Astrocyte (in vitro differentiated cells and primary cell): Measurements from ENCODE around the gene PSMC3IP. TPM values are rescaled to one million over a fixed set of nuclear protein-coding genes. Genes with fewer than 3 reads are reported as not detected.
"Not testable (repeated sequence)": the region's sequence is repeated elsewhere in the genome, so short reads cannot be mapped to it uniquely, and the experiment has no call there.

Experiments used
- DNase-seq: peaks from one replicate; pipeline ENCODE4 v3.0.0-alpha.2; 2010; ENCODE audit warnings: low read depth
- FAIRE-seq: peaks from 2 replicates; lab custom pipeline; 2011; peaks lifted over from hg19 to GRCh38; lab: Jason Lieb, UNC
- H2AFZ ChIP-seq: 2 replicates; pipeline ENCODE4 v1.6.0; 2012; ENCODE audit warnings: low read depth, low read length, inconsistent platforms
- H3K27ac ChIP-seq: 2 replicates; pipeline ENCODE4 v1.5.1; 2011; ENCODE audit warnings: low read depth, low read length, inconsistent platforms
- H3K27me3 ChIP-seq: 2 replicates; pipeline ENCODE4 v1.6.0; 2011; ENCODE audit warnings: low read length, inconsistent platforms; ENCODE audit not compliant: insufficient read depth
- H3K36me3 ChIP-seq: 2 replicates; pipeline ENCODE4 v1.5.1; 2011; ENCODE audit warnings: low read length, inconsistent platforms; ENCODE audit not compliant: insufficient read depth
- H3K4me1 ChIP-seq: 2 replicates; pipeline ENCODE4 v1.5.1; 2011; ENCODE audit warnings: low read length, inconsistent platforms; ENCODE audit not compliant: insufficient read depth
- H3K4me2 ChIP-seq: 2 replicates; pipeline ENCODE4 v1.6.0; 2012; ENCODE audit warnings: low read length, inconsistent platforms
- H3K4me3 ChIP-seq: 2 replicates; pipeline ENCODE4 v1.5.1; 2011; ENCODE audit warnings: low read depth, mild to moderate bottlenecking, low read length, inconsistent platforms; ENCODE audit not compliant: insufficient read depth
- H3K79me2 ChIP-seq: 2 replicates; pipeline ENCODE4 v1.6.0; 2012; ENCODE audit warnings: mild to moderate bottlenecking, low read length, inconsistent platforms; ENCODE audit not compliant: insufficient read depth
- H3K9ac ChIP-seq: 2 replicates; pipeline ENCODE4 v1.6.0; 2012; ENCODE audit warnings: mild to moderate bottlenecking, low read length, inconsistent platforms
- H3K9me3 ChIP-seq: 2 replicates; pipeline ENCODE4 v1.5.1; 2012; ENCODE audit warnings: low read depth, mild to moderate bottlenecking, low read length, inconsistent platforms; ENCODE audit not compliant: insufficient read depth
- H4K20me1 ChIP-seq: 2 replicates; pipeline ENCODE4 v1.6.0; 2012; ENCODE audit warnings: low read length, inconsistent platforms; ENCODE audit not compliant: insufficient read depth
- H3K27ac Mint-ChIP-seq: one replicate; pipeline ENCODE4 v1.8.0; 2021; ENCODE audit warnings: mild to moderate bottlenecking, mixed read lengths; ENCODE audit not compliant: unreplicated experiment
- H3K27me3 Mint-ChIP-seq: one replicate; pipeline ENCODE4 v1.8.0; 2021; ENCODE audit warnings: low read depth, mixed read lengths; ENCODE audit not compliant: unreplicated experiment
- H3K36me3 Mint-ChIP-seq: one replicate; pipeline ENCODE4 v1.8.0; 2021; ENCODE audit warnings: low read depth, mixed read lengths; ENCODE audit not compliant: unreplicated experiment
- H3K4me1 Mint-ChIP-seq: one replicate; pipeline ENCODE4 v1.8.0; 2021; ENCODE audit warnings: low read depth, mixed read lengths; ENCODE audit not compliant: unreplicated experiment
- H3K4me3 Mint-ChIP-seq: one replicate; pipeline ENCODE4 v1.8.0; 2021; ENCODE audit warnings: mild to moderate bottlenecking, moderate library complexity, mixed read lengths; ENCODE audit not compliant: unreplicated experiment
- H3K9me3 Mint-ChIP-seq: one replicate; pipeline ENCODE4 v1.8.0; 2021; ENCODE audit warnings: mild to moderate bottlenecking, mixed read lengths; ENCODE audit not compliant: unreplicated experiment
- EZH2 ChIP-seq: IDR thresholded peaks from 2 replicates; pipeline ENCODE4 v1.6.1; 2012; ENCODE audit warnings: mild to moderate bottlenecking, low read length, inconsistent platforms; ENCODE audit not compliant: insufficient read depth
- total RNA-seq: library from RNA; stranded (reverse); gene quantifications from 2 replicates; pipeline ENCODE4 v1.2.1, GENCODE V29; 2021
- TF ChIP-seq, protein P1 (sequence below): IDR thresholded peaks from 2 replicates; pipeline ENCODE4 v1.5.1; 2011; ENCODE audit warnings: low read depth, mild to moderate bottlenecking, inconsistent platforms, low read length, moderate library complexity; ENCODE audit not compliant: insufficient read depth

PSMC3IP gene
- total RNA-seq, 1 donor from 2014 or later: 8.7 TPM

DNA sequence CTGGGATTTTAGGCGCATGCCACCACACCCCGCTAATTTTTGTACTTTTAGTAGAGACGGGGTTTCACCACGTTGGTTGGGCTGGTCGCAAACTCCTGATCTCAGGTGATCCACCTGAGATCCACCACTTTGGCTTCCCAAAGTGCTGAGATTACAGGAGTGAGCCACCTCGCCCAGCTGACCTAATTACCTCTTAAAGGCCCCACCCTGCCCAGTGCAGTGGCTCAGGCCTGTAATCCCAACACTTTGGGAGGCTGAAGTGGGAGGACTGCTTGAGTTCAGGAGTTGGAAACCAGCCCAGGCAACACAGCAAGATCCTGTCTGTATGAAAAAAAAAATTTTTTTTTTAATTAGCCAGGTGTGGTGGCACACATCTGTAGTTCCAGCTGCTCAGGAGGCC lies 18.5 kb downstream of the PSMC3IP start:
- peaks cover 23% of the 10 kb centered on the region for H3K4me1 ChIP-seq
- DNase-seq (no peak), FAIRE-seq (no peak)
- no peaks in the 10 kb centered on the region for H3K9me3 Mint-ChIP-seq
- no peaks in the 10 kb centered on the region for H3K9me3 ChIP-seq
- no peaks in the 10 kb centered on the region for H3K27me3 Mint-ChIP-seq
- H3K27ac ChIP-seq: no peak overlapping the region
- no peak overlapping the region for H2AFZ ChIP-seq
- peaks cover 41% of the 10 kb centered on the region for H3K79me2 ChIP-seq
- no peaks in the 10 kb centered on the region for H3K27me3 ChIP-seq
- H3K4me3 Mint-ChIP-seq: no peak overlapping the region
- H3K36me3 Mint-ChIP-seq: peaks cover 3% of the 10 kb centered on the region
- H3K9ac ChIP-seq: no peak overlapping the region
- H3K4me3 ChIP-seq: no peak overlapping the region
- TF ChIP-seq EZH2: no peak
- TF ChIP-seq, protein P1, sequence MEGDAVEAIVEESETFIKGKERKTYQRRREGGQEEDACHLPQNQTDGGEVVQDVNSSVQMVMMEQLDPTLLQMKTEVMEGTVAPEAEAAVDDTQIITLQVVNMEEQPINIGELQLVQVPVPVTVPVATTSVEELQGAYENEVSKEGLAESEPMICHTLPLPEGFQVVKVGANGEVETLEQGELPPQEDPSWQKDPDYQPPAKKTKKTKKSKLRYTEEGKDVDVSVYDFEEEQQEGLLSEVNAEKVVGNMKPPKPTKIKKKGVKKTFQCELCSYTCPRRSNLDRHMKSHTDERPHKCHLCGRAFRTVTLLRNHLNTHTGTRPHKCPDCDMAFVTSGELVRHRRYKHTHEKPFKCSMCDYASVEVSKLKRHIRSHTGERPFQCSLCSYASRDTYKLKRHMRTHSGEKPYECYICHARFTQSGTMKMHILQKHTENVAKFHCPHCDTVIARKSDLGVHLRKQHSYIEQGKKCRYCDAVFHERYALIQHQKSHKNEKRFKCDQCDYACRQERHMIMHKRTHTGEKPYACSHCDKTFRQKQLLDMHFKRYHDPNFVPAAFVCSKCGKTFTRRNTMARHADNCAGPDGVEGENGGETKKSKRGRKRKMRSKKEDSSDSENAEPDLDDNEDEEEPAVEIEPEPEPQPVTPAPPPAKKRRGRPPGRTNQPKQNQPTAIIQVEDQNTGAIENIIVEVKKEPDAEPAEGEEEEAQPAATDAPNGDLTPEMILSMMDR: no peak
- no peak overlapping the region for H3K27ac Mint-ChIP-seq
- H3K4me1 Mint-ChIP-seq: peaks cover 27% of the 10 kb centered on the region
- H3K4me2 ChIP-seq: no peak overlapping the region
- no peaks in the 10 kb centered on the region for H3K36me3 ChIP-seq
- H4K20me1 ChIP-seq: no peaks in the 10 kb centered on the region

DNA sequence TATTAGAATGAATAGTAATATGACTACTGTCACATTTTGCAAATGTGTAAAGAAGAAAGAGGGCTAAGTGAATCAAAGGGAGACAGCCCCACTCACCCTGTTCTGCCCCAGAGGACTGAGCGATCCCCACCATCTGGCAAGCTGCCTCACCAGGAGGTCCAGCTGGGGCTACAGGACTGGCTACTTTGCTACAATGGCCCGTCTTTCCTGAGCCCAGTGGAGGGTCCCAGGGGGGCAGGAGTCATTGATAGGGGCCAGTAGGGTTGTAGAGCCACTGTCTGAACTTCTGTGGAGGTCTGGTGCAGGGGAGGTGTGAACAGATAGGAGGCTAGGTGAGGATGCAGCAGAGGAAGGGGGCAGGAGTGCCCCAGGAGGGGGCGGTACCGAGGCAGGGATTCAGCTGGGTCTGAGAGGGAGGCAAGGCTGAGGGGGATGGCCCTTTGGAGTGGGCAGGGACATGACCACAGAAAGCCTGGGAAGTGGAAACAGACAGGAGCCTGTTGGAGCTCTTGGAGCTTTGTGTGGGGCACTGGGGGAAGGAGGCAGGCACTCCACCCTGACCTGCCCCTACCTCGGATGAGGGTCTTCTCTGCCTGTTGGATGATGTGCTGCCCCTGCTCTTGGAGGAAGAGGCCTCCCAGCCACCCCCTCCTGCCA lies 21.4 kb downstream of the PSMC3IP start:
- not testable (repeated sequence) for H3K36me3 Mint-ChIP-seq, H3K27me3 Mint-ChIP-seq, H3K27ac ChIP-seq, FAIRE-seq, H2AFZ ChIP-seq, H3K9me3 ChIP-seq, DNase-seq, H3K4me3 Mint-ChIP-seq, H3K4me2 ChIP-seq, H3K36me3 ChIP-seq, H3K9ac ChIP-seq, H3K4me3 ChIP-seq, H3K9me3 Mint-ChIP-seq, H4K20me1 ChIP-seq, H3K27me3 ChIP-seq
- peaks cover 27% of the 10 kb centered on the region for H3K79me2 ChIP-seq
- H3K4me1 ChIP-seq: peaks cover 16% of the 10 kb centered on the region
- peak overlapping the region; percentile 34 for H3K27ac Mint-ChIP-seq
- H3K4me1 Mint-ChIP-seq: peaks cover 16% of the 10 kb centered on the region

DNA sequence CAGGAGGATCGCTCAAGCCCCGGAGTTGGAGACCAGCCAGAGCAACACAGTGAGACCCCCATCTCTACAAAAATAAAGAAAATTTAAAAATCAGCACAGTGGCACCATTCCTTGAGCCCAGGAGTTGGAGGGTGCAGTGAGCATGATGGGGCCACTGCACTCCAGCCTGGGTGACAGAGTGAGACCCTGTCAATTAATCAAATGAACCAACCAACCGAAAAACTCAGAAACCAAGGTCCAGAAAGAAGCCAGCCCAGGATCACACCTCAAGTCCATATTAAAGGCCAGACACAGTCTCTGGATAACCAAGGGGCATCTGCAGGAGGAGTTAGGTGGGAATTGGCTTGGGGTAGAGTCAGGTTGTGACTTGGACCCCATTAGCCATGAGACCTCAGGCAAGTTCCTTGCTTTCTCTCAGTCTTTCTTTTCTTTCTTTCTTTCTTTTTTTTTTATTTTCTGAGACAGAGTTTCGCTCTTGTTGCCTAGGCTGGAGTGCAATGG lies 22.4 kb downstream of the PSMC3IP start:
- peak overlapping the region; percentile 69 for H3K4me3 ChIP-seq
- peaks cover 16% of the 10 kb centered on the region for H3K4me1 ChIP-seq
- TF ChIP-seq, protein P1: no peak
- no peak for TF ChIP-seq EZH2
- H3K27ac ChIP-seq: peak overlapping the region; percentile 72
- H3K4me1 Mint-ChIP-seq: peaks cover 12% of the 10 kb centered on the region
- H4K20me1 ChIP-seq: peaks cover 5% of the 10 kb centered on the region
- peak overlapping the region; percentile 79 for H2AFZ ChIP-seq
- H3K36me3 Mint-ChIP-seq: no peaks in the 10 kb centered on the region
- H3K4me2 ChIP-seq: peak overlapping the region; percentile 91
- peak overlapping the region; percentile 91 for H3K4me3 Mint-ChIP-seq
- no peak for DNase-seq
- no peaks in the 10 kb centered on the region for H3K9me3 ChIP-seq
- H3K27ac Mint-ChIP-seq: peak overlapping the region; percentile 91
- no peaks in the 10 kb centered on the region for H3K27me3 Mint-ChIP-seq
- H3K36me3 ChIP-seq: no peaks in the 10 kb centered on the region
- H3K79me2 ChIP-seq: peaks cover 27% of the 10 kb centered on the region
- FAIRE-seq: no peak
- no peaks in the 10 kb centered on the region for H3K27me3 ChIP-seq
- no peaks in the 10 kb centered on the region for H3K9me3 Mint-ChIP-seq
- H3K9ac ChIP-seq: peak overlapping the region; percentile 92
